DND-41 (cell line): ENCODE data around the gene ITPR3.

Source experiments
- ATAC-seq: fragments of 200-7000 bp; cut with Tn5 transposase; 3 replicates; pipeline ENCODE4 v1.9.1; 2021; ENCODE audit warnings: low read depth; ENCODE audit not compliant: insufficient read depth
- DNase-seq: peaks from one replicate; pipeline ENCODE4 v3.0.0-alpha.2; 2020
- H2AFZ ChIP-seq: 2 replicates; pipeline ENCODE4 v1.6.0; 2012; ENCODE audit warnings: low read depth, low read length
- H3K27ac ChIP-seq: 2 replicates; pipeline ENCODE4 v1.5.1; 2012; ENCODE audit warnings: low read length, inconsistent platforms
- H3K27me3 ChIP-seq: fragments of 200-600 bp; sonication (generic); 2 replicates; pipeline ENCODE4 v1.6.0; 2012; ENCODE audit warnings: low read length, mild to moderate bottlenecking, inconsistent platforms; ENCODE audit not compliant: insufficient read depth, poor library complexity
- H3K36me3 ChIP-seq: 2 replicates; pipeline ENCODE4 v1.5.1; 2012; ENCODE audit warnings: low read length, inconsistent platforms; ENCODE audit not compliant: insufficient read depth
- H3K4me1 ChIP-seq: 2 replicates; pipeline ENCODE4 v1.5.1; 2012; ENCODE audit warnings: mild to moderate bottlenecking, low read length; ENCODE audit not compliant: insufficient read depth
- H3K4me2 ChIP-seq: 2 replicates; pipeline ENCODE4 v1.6.0; 2012; ENCODE audit warnings: mild to moderate bottlenecking, moderate library complexity, low read length, inconsistent platforms; ENCODE audit not compliant: insufficient read depth
- H3K4me3 ChIP-seq, 2 experiments: fragments of 200-600 bp in 1 of 2; shearing (Covaris generic) in 1 of 2; 2 replicates each; pipeline ENCODE4 v1.5.1; 2012 to 2016; ENCODE audit warnings: inconsistent platforms in 2 of 2, low read length in 2 of 2, mild to moderate bottlenecking in 2 of 2, low read depth in 1 of 2, moderate library complexity in 1 of 2
- H3K79me2 ChIP-seq: 2 replicates; pipeline ENCODE4 v1.6.0; 2012; ENCODE audit warnings: low read length, inconsistent platforms; ENCODE audit not compliant: insufficient read depth
- H3K9ac ChIP-seq: 2 replicates; pipeline ENCODE4 v1.6.0; 2012; ENCODE audit warnings: low read depth, mild to moderate bottlenecking, inconsistent platforms, low read length, moderate library complexity
- H3K9me3 ChIP-seq: 2 replicates; pipeline ENCODE4 v1.5.1; 2012; ENCODE audit warnings: low read length, moderate library complexity, mild to moderate bottlenecking, inconsistent platforms; ENCODE audit not compliant: insufficient read depth, severe bottlenecking
- H4K20me1 ChIP-seq: 2 replicates; pipeline ENCODE4 v1.6.0; 2012; ENCODE audit warnings: low read length; ENCODE audit not compliant: insufficient read depth
- EZH2 ChIP-seq: IDR thresholded peaks from 3 replicates; pipeline ENCODE4 v1.6.1; 2012; ENCODE audit warnings: borderline replicate concordance, low read depth, mild to moderate bottlenecking, moderate library complexity, low read length, inconsistent platforms; ENCODE audit not compliant: severe bottlenecking
- TF ChIP-seq, protein P1 (sequence below): IDR thresholded peaks from 2 replicates; pipeline ENCODE4 v1.5.1; 2012; ENCODE audit warnings: borderline replicate concordance, low read length, moderate library complexity, mild to moderate bottlenecking; ENCODE audit not compliant: poor library complexity, severe bottlenecking; ENCODE audit errors: extremely low read depth

ITPR3 gene

DNA sequence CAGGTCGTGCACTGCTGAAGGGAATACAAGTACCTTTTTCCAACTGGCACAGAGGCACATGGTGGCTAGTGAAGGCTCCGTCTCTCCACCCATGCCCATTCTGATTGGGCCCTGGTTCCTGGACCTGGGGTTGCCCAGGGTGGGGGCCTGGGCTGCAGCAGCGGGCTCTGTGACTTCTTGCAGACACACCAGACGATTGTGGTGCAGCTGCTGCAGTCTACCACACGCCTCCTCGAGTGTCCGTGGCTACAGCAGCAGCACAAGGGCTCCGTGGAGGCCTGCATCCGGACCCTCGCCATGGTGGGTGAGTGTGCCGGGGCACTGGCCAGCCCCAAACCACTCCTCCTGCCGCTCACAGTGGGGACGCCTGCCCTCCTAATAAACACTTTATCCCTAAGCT, 61.2 kb downstream of the ITPR3 start:
- Histone ChIP-seq H3K9me3 (no peaks in the 10 kb centered on the region), H3K4me1 (no peaks in the 10 kb centered on the region), H2AFZ (no peak overlapping the region), H3K4me3 (no peak overlapping the region), H4K20me1 (0 out of 2 replicates have a peak, but pooled peaks cover 3% of the 10 kb centered on the region), H3K27ac (no peak overlapping the region), H3K36me3 (peaks cover 94% of the 10 kb centered on the region), H3K27me3 (no peaks in the 10 kb centered on the region), H3K9ac (no peak overlapping the region), H3K4me2 (no peak overlapping the region), H3K79me2 (no peaks in the 10 kb centered on the region)
- no peak for DNase-seq
- no peak for ATAC-seq
- TF ChIP-seq, protein P1, sequence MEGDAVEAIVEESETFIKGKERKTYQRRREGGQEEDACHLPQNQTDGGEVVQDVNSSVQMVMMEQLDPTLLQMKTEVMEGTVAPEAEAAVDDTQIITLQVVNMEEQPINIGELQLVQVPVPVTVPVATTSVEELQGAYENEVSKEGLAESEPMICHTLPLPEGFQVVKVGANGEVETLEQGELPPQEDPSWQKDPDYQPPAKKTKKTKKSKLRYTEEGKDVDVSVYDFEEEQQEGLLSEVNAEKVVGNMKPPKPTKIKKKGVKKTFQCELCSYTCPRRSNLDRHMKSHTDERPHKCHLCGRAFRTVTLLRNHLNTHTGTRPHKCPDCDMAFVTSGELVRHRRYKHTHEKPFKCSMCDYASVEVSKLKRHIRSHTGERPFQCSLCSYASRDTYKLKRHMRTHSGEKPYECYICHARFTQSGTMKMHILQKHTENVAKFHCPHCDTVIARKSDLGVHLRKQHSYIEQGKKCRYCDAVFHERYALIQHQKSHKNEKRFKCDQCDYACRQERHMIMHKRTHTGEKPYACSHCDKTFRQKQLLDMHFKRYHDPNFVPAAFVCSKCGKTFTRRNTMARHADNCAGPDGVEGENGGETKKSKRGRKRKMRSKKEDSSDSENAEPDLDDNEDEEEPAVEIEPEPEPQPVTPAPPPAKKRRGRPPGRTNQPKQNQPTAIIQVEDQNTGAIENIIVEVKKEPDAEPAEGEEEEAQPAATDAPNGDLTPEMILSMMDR = no peak
- no peak for TF ChIP-seq EZH2

DNA sequence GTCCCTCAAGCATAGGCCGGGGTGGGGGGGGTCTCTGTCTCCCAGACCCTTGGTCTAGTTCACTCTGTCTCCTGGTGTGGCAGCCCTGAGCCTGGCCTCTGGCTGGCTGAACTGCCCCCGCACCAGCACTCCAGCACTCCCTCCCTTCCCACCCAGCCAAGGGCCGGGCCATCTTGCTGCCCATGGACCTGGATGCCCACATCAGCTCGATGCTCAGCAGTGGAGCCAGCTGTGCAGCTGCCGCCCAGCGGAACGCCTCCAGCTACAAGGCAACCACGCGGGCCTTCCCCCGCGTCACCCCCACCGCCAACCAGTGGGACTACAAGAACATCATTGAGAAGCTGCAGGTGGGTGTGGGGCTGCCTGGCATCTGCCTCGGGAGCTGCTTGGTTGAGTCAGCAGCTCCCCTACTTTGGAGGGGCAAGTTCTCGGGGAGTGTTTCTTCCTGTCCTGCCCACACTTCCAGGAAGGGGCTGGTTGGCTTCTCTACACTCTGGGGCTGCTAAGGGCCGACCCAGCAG, 62.0 kb downstream of the ITPR3 start:
- TF ChIP-seq EZH2 = no peak
- TF ChIP-seq, protein P1 = no peak
- Histone ChIP-seq H2AFZ (no peak overlapping the region), H3K79me2 (no peaks in the 10 kb centered on the region), H3K27ac (no peak overlapping the region), H3K4me2 (no peak overlapping the region), H3K27me3 (no peaks in the 10 kb centered on the region), H4K20me1 (0 out of 2 replicates have a peak, but pooled peaks cover 3% of the 10 kb centered on the region), H3K4me1 (no peaks in the 10 kb centered on the region), H3K9ac (no peak overlapping the region), H3K4me3 (no peak overlapping the region), H3K36me3 (peaks cover 94% of the 10 kb centered on the region), H3K9me3 (no peaks in the 10 kb centered on the region)
- ATAC-seq (peak; percentile 58; the same call in 2 of the 3 replicates), DNase-seq (peak; percentile 41)

DNA sequence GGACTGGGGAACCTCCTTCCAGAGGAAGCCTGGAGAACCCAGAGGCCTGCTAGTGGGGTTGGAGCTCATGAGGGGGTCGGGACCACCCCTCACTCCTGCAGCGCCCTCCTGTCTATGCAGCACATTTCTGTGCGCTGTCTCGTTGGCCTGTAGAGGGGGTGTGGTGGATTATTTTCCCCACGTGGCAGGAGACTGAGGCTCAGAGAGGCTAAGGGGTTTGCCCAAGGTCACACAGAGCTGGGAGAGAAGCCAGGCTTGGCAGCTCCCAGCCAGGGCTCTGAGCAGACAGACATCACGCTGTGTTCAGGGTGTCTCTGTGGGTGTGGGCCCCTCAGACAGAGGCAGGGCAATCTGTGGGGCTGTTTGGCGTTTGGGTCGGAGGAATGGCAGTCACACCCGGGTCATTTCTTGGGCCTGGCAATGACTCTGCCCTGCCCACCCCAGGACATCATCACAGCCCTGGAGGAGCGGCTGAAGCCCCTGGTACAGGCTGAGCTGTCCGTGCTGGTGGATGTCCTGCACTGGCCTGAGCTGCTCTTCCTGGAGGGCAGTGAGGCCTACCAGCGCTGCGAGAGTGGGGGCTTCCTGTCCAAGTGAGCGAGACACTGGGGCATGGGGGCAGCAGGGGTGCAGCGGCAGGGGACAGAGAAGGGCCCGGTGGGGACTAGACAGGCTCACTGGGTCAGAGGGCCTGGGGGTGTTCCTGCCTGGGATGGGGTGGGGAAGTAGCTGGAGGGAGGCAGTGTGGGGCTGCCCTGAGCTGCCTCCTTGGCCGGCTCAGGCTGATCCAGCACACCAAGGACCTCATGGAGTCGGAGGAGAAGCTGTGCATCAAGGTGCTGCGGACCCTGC, 62.7 kb downstream of the ITPR3 start:
- no peak overlapping the region for H3K27ac ChIP-seq
- DNase-seq (no peak), ATAC-seq (no peak)
- no peaks in the 10 kb centered on the region for H3K4me1 ChIP-seq
- no peaks in the 10 kb centered on the region for H3K9me3 ChIP-seq
- H3K4me2 ChIP-seq = no peak overlapping the region
- H2AFZ ChIP-seq = no peak overlapping the region
- H3K79me2 ChIP-seq = no peaks in the 10 kb centered on the region
- no peaks in the 10 kb centered on the region for H3K27me3 ChIP-seq
- TF ChIP-seq, protein P1 = no peak
- H4K20me1 ChIP-seq = 0 out of 2 replicates have a peak, but pooled peaks cover 3% of the 10 kb centered on the region
- H3K9ac ChIP-seq = no peak overlapping the region
- no peak overlapping the region for H3K4me3 ChIP-seq
- H3K36me3 ChIP-seq = peaks cover 94% of the 10 kb centered on the region
